Measurements from ENCODE around the gene C18orf54. TPM values are rescaled to one million over a fixed set of nuclear protein-coding genes. Genes with fewer than 3 reads are reported as not detected.
"Not testable (repeated sequence)": the region's sequence is repeated elsewhere in the genome, so short reads cannot be mapped to it uniquely, and the experiment has no call there.

The C18orf54 gene
- polyA plus RNA-seq, 2 of the 4 experiments (the other 2 are of a cell fraction) = 2.8 to 6.5 TPM

- H3K27ac ChIP-seq; DNase-seq (ENCODE audit: low read depth in 1 of 2, low spot score in 1 of 2); POLR2A ChIA-PET; H3K4me1 ChIP-seq; H3K9me3 ChIP-seq; FAIRE-seq; H3K4me3 ChIP-seq; H3K4me2 ChIP-seq; CTCF ChIA-PET; ATAC-seq: not testable (repeated sequence)
- 71% methylated on average over 7 of the region's 8 CpGs for WGBS (ENCODE audit: missing lambda C conversion rate)
These were observed 48.1 kb upstream of the C18orf54 start for GRCh38 chr18:54309564-54309963.

GRCh38 chr18:54316071-54316820 is 41.5 kb upstream of the C18orf54 start:
- no peak for FAIRE-seq
- no peak for ATAC-seq
- TF ChIP-seq RCOR1 (IDR thresholded peaks at IDR 0.05; ENCODE audit: low read depth, low read length) (no peak), RAD21 (conservative IDR thresholded peaks at IDR 0.05 in 1 of 2, IDR thresholded peaks at IDR 0.05 in 1 of 2) (no peak)
- no peak for DNase-seq (ENCODE audit: low read depth in 1 of 2, low spot score in 1 of 2)
- H3K9me3 ChIP-seq = no peaks in the 10 kb centered on the region
- CTCF ChIA-PET = no interaction called here
- H3K4me3 ChIP-seq = no peak overlapping the region
- POLR2A ChIA-PET = no interaction called here
- peak overlapping the region in 1 of 2 experiments; percentile 44; a peak in 1 of 6 replicates for H3K27ac ChIP-seq
- H3K4me1 ChIP-seq = peaks cover 5% of the 10 kb centered on the region; the same call in 2 of the 3 replicates
- H3K4me2 ChIP-seq = peak overlapping the region; percentile 27; the same call in 2 of the 3 replicates

GRCh38 chr18:54323561-54323960 is 34.1 kb upstream of the C18orf54 start:
- FAIRE-seq (no peak), DNase-seq (ENCODE audit: low read depth in 1 of 2, low spot score in 1 of 2) (no peak), ATAC-seq (no peak)
- Histone ChIP-seq H3K4me2 (no peak overlapping the region), H3K9me3 (no peaks in the 10 kb centered on the region), H3K4me1 (no peaks in the 10 kb centered on the region), H3K27ac (no peak overlapping the region), H3K4me3 (no peak overlapping the region)
- ChIA-PET CTCF (no interaction called here), POLR2A (no interaction called here)
- no peak for TF ChIP-seq EP300 (IDR thresholded peaks at IDR 0.05)
- no peak for TF ChIP-seq PBX3 (IDR thresholded peaks at IDR 0.05)
- TF ChIP-seq CEBPB (IDR thresholded peaks at IDR 0.05) = no peak
- TF ChIP-seq CHD2 (IDR thresholded peaks at IDR 0.05; ENCODE audit: low read length, partially characterized antibody) = no peak
- no peak for TF ChIP-seq JUN (IDR thresholded peaks at IDR 0.05)
- TF ChIP-seq KDM1A (IDR thresholded peaks at IDR 0.05; ENCODE audit: low read depth) = no peak
- no peak for TF ChIP-seq FOXS1 (CRISPR knock-in tag; IDR thresholded peaks at IDR 0.05)
- no peak for TF ChIP-seq HOXB5 (CRISPR knock-in tag; IDR thresholded peaks at IDR 0.05)
- no peak for TF ChIP-seq EHMT2 (IDR thresholded peaks at IDR 0.05; ENCODE audit: low read depth)
- no peak for TF ChIP-seq SREBF2 (IDR thresholded peaks at IDR 0.05)
- TF ChIP-seq ATOH8 (CRISPR knock-in tag; IDR thresholded peaks at IDR 0.05; ENCODE audit: low read depth) = no peak
- TF ChIP-seq RFX5 (IDR thresholded peaks at IDR 0.05) = no peak

- 71% methylated on average over 2 of the region's 2 CpGs for WGBS (ENCODE audit: missing lambda C conversion rate)
- ChIA-PET POLR2A (no interaction called here), CTCF (no interaction called here)
- DNase-seq (ENCODE audit: low read depth in 1 of 2, low spot score in 1 of 2) = no peak
- no peaks in the 10 kb centered on the region for H3K4me1 ChIP-seq
- H3K27ac ChIP-seq = no peak overlapping the region
- H3K9me3 ChIP-seq = no peaks in the 10 kb centered on the region
- H3K4me3 ChIP-seq = no peak overlapping the region
- H3K4me2 ChIP-seq = no peak overlapping the region
- no peak for FAIRE-seq
- TF ChIP-seq FOSL2 (IDR thresholded peaks at IDR 0.05) (no peak), FOSL2 (CRISPR knock-in tag; IDR thresholded peaks at IDR 0.05) (peak; percentile 38; the same call in 1 of the 2 replicates), E2F6 (IDR thresholded peaks at IDR 0.05; ENCODE audit: borderline replicate concordance, low read depth) (no peak)
- no peak for ATAC-seq
These were observed 33.7 kb upstream of the C18orf54 start for GRCh38 chr18:54323970-54324369.
